Endodermal cell (in vitro differentiated cells): ENCODE measurements around the gene DRD1. TPM values are rescaled to one million over a fixed set of nuclear protein-coding genes. Genes with fewer than 3 reads are reported as not detected.

Source experiments
- DNase-seq: peaks from one replicate; pipeline ENCODE4 v3.0.0-alpha.2; 2017
- H3K27ac ChIP-seq: 2 replicates; pipeline ENCODE4 v1.5.1; 2013; ENCODE audit warnings: mild to moderate bottlenecking, low read depth, low read length, moderate library complexity
- H3K27me3 ChIP-seq: 2 replicates; pipeline ENCODE4 v1.6.1; 2013; ENCODE audit warnings: mild to moderate bottlenecking, low read length, moderate library complexity; ENCODE audit not compliant: insufficient read depth, control insufficient read depth, poor library complexity, severe bottlenecking
- H3K36me3 ChIP-seq: 2 replicates; pipeline ENCODE4 v1.7.0; 2013; ENCODE audit warnings: mild to moderate bottlenecking, low read length, moderate library complexity; ENCODE audit not compliant: control insufficient read depth, insufficient read depth
- H3K4me1 ChIP-seq: one replicate; pipeline ENCODE4 v1.7.0; 2013; ENCODE audit warnings: low read length; ENCODE audit not compliant: control insufficient read depth, insufficient read depth
- H3K4me3 ChIP-seq: 2 replicates; pipeline ENCODE4 v1.5.1; 2013; ENCODE audit warnings: mild to moderate bottlenecking, low read length, moderate library complexity
- H3K9ac ChIP-seq: 2 replicates; pipeline ENCODE4 v1.6.1; 2013; ENCODE audit warnings: mild to moderate bottlenecking, low read length, moderate library complexity; ENCODE audit not compliant: poor library complexity, severe bottlenecking; ENCODE audit errors: extremely low read depth
- H3K9me3 ChIP-seq: 2 replicates; pipeline ENCODE4 v1.6.1; 2013; ENCODE audit warnings: mild to moderate bottlenecking, low read length, moderate library complexity; ENCODE audit not compliant: control insufficient read depth
- H3K27ac Mint-ChIP-seq: 2 replicates; pipeline ENCODE4 v1.8.0; 2020; ENCODE audit warnings: mixed read lengths
- H3K27me3 Mint-ChIP-seq: 2 replicates; pipeline ENCODE4 v1.8.0; 2021; ENCODE audit warnings: mild to moderate bottlenecking, mixed read lengths; ENCODE audit not compliant: insufficient read depth
- H3K36me3 Mint-ChIP-seq: 2 replicates; pipeline ENCODE4 v1.8.0; 2020; ENCODE audit warnings: low read depth, mixed read lengths
- H3K4me1 Mint-ChIP-seq: 2 replicates; pipeline ENCODE4 v1.8.0; 2020; ENCODE audit warnings: mixed read lengths
- H3K4me3 Mint-ChIP-seq: 2 replicates; pipeline ENCODE4 v1.8.0; 2020; ENCODE audit warnings: mild to moderate bottlenecking, moderate library complexity, mixed read lengths
- H3K9me3 Mint-ChIP-seq: 2 replicates; pipeline ENCODE4 v1.8.0; 2020; ENCODE audit warnings: mild to moderate bottlenecking, mixed read lengths
- WGBS, 2 experiments: methylation state at CpG; one replicate each; pipeline versions ENCODE4 v1.1.5 to v1.1.7; 2013; ENCODE audit warnings: missing lambda C conversion rate in 2 of 2, mixed read lengths in 1 of 2; ENCODE audit not compliant: insufficient coverage in 1 of 2, insufficient read length in 1 of 2; 5-methylcytosine and 5-hydroxymethylcytosine counted together
- total RNA-seq, 2 donors: library from RNA; stranded (reverse); fragmentation: NEBNext Ultra II Directional in 1 of 2; extraction: Animal tissue kit (Norgen Biotek cat#: 25700) in 1 of 2; gene quantifications; 2 replicates in 1 of 2; 3 replicates in 1 of 2; pipeline ENCODE4 v1.2.1, GENCODE V29; 2021
- TF ChIP-seq, protein P1 (sequence below): fragments of 200-600 bp; sonication (generic); conservative IDR thresholded peaks from 2 replicates; pipeline ENCODE4 v1.5.0; 2021; ENCODE audit warnings: antibody characterized with exemption, mild to moderate bottlenecking

Gene DRD1
- total RNA-seq, 2 donors from 2014 or later = 0.53 to 0.59 TPM

- Histone ChIP-seq H3K4me3 (no peak overlapping the region), H3K36me3 (no peaks in the 10 kb centered on the region), H3K9me3 (no peaks in the 10 kb centered on the region), H3K27me3 (no peaks in the 10 kb centered on the region), H3K4me1 (no peaks in the 10 kb centered on the region), H3K27ac (no peak overlapping the region), H3K9ac (no peak overlapping the region)
- Mint-ChIP-seq H3K4me3 (no peak overlapping the region), H3K27ac (no peak overlapping the region), H3K36me3 (no peaks in the 10 kb centered on the region), H3K4me1 (no peaks in the 10 kb centered on the region), H3K27me3 (peaks cover 6% of the 10 kb centered on the region), H3K9me3 (peaks cover 2% of the 10 kb centered on the region)
- no peak for DNase-seq
- TF ChIP-seq, protein P1, sequence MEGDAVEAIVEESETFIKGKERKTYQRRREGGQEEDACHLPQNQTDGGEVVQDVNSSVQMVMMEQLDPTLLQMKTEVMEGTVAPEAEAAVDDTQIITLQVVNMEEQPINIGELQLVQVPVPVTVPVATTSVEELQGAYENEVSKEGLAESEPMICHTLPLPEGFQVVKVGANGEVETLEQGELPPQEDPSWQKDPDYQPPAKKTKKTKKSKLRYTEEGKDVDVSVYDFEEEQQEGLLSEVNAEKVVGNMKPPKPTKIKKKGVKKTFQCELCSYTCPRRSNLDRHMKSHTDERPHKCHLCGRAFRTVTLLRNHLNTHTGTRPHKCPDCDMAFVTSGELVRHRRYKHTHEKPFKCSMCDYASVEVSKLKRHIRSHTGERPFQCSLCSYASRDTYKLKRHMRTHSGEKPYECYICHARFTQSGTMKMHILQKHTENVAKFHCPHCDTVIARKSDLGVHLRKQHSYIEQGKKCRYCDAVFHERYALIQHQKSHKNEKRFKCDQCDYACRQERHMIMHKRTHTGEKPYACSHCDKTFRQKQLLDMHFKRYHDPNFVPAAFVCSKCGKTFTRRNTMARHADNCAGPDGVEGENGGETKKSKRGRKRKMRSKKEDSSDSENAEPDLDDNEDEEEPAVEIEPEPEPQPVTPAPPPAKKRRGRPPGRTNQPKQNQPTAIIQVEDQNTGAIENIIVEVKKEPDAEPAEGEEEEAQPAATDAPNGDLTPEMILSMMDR = no peak
- WGBS, 2 experiments = 93 to 95% methylated on average over 4 of the region's 4 CpGs
Observed at GRCh38 chr5:175390352-175391083, 53.5 kb downstream of the DRD1 start.

Other genes starting within 250 kb of the DRD1 start
- 100 to 1,000 TPM; 122 to 154 TPM for gene SFXN1, start 34.4 kb upstream of the DRD1 start, total RNA-seq
- gene HRH2, start 213.9 kb upstream of the DRD1 start, total RNA-seq = 1 to 10 TPM; 2.1 to 3.3 TPM